Activated CD4-positive, alpha-beta T cell treated with anti-CD3 and anti-CD28 coated beads, Interleukin-2, Interleukin-6, amounts not matched to agents 100 ng/mL and 50 ng/mL, durations not matched to agents 16 hours and 8 hours (primary cell): ENCODE results near the gene LRRC31.

Experiments used
- DNase-seq: peaks from one replicate; pipeline ENCODE4 v3.0.0-alpha.2; 2020

LRRC31 gene

GRCh38 chr3:169869484-169870220 lies at the start of gene LRRC31:
LRRC31 (minus strand) TSS chr3:169869935; CDS start chr3:169869807, 128 bp downstream.
- DNase-seq: no peak

GRCh38 chr3:169914321-169914720 lies 44.6 kb upstream of the LRRC31 start:
- no peak for DNase-seq

- no peak for DNase-seq
These were observed 43.6 kb upstream of the LRRC31 start for GRCh38 chr3:169913323-169913722.

GRCh38 chr3:169911272-169911671 lies 41.5 kb upstream of the LRRC31 start, which contains the start of gene SAMD7:
SAMD7 (plus strand) TSS chr3:169911572; CDS start chr3:169919499, 7,927 bp downstream.
- DNase-seq: no peak

- no peak for DNase-seq
These were observed 38.2 kb upstream of the LRRC31 start for GRCh38 chr3:169907944-169908343.

- no peak for DNase-seq
These were observed 37.7 kb upstream of the LRRC31 start for GRCh38 chr3:169907476-169907875.

DNA sequence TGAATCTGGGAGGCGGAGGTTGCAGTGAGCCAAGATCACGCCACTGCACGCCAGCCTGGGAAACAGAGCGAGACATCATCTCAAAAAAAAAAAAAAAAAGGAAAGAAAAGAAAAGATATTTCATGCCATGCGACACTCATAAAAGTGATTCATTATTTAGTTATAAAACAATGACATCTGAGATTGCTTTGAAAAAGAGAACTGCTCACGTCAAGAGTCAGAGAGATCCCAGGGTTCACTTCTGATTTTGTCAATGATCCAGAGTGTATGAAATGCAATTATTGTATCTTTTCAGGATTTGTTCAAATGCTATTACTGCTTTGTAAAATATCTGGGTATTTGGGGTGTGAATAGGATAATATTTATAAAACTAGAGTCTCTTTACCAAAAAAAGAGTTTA lies 35.7 kb upstream of the LRRC31 start:
- DNase-seq: no peak

- DNase-seq: no peak
These were observed 31.7 kb upstream of the LRRC31 start for GRCh38 chr3:169901453-169901852.

DNA sequence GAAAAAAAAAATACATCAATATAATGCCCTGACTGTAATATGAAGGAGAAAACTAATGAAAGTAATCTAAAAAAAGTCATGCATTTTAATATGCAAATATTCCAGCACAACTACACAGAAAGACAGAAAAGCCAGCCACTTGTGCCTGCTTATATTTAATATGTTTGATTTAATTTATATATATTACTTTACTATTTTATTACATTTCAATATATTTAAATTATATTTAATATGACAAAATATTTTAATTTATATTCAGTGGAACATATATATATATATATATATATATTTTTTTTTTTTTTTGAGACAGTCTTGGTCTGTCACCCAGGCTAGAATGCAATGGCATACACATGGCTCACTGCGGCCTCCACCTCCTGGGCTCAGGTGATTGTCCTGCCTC lies 27.5 kb upstream of the LRRC31 start:
- DNase-seq: no peak

- no peak for DNase-seq
These were observed 25.3 kb upstream of the LRRC31 start for GRCh38 chr3:169895072-169895471.

- no peak for DNase-seq
These were observed 24.4 kb upstream of the LRRC31 start for GRCh38 chr3:169894110-169894509.

DNA sequence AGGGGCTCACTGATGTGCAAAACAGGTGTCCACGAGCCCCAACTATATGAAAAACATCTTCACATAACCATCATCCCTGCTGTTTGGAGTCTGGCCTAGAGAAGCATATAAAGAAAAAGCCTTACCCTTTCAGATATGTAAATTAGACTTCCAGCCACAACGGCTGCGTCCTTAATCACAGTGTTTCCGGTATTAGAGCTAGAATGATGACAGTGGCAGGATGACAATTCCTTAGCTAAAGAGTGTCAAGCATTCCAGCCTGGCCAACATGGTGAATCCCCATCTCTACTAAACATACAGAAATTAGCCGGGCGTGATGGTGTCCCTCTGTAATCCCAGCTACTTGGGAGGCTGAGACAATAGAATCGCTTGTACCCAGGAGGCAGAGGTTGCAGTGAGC lies 22.2 kb upstream of the LRRC31 start:
- DNase-seq: no peak

- no peak for DNase-seq
These were observed 16.9 kb upstream of the LRRC31 start for GRCh38 chr3:169886671-169887070.

- DNase-seq: no peak
These were observed 11.0 kb upstream of the LRRC31 start for GRCh38 chr3:169880576-169881250.

DNA sequence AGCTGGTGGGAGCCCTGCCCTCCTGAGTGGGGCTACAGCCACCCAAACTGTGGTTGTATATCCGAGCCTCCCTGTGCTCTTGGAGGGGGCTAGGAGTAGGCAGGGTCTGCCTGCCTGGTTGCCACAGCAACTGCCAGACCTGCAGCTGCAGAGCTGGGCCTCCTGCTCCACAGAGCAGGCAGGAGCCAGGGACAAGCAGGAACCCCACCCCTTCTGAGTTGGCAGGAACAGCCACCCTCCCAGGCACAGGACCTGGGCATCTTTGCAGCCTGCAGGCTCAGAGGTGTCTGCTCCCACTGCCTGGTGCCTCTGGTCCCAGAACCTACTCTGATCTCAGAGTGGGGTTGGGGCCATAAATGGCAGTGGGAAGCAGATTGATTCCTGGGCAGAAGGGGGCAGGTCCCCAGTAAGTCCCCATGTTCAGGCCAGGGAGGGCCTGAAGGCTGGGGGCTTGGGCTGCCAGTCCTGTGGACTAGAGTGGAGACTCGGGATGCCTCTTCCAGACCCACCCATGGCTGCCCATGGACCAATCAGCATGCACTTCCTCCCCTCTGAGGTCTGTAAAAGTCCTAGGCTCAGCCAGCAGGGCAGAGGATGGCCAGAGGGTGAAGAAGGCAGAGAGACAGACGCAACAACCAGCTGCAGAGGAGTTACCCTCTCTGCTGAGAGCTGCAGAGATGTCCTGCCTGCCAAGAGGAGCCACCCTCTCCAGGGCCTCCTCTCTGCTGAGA lies 10.3 kb upstream of the LRRC31 start:
- DNase-seq: no peak

DNA sequence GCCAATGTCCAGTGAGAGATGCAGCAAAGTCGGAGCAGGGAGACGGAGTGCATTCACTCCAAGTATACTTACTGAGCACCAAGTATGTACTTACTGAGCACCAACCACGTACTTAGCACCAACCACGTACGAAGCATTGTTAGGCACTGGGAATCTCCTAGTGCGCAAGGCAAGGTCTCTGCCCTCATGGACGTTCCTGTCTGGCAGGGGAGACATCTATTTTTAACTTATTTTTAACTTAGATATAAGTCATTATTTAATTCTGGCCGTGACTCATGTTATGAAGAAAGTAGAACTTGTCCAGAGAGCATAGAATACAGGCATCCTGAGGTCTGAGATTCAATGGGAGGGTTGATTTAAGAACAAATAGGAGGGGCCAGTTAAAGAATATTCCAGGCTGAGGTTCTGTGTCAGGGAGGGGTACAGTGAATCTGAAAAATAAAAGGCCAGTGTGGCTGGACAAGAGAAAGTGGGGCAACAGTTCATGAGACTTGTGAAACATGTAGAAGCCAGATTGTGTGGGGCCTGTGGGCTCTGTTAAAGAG lies 9.3 kb upstream of the LRRC31 start:
- no peak for DNase-seq

- no peak for DNase-seq
These were observed 1.6 kb upstream of the LRRC31 start for GRCh38 chr3:169871129-169871886.

DNA sequence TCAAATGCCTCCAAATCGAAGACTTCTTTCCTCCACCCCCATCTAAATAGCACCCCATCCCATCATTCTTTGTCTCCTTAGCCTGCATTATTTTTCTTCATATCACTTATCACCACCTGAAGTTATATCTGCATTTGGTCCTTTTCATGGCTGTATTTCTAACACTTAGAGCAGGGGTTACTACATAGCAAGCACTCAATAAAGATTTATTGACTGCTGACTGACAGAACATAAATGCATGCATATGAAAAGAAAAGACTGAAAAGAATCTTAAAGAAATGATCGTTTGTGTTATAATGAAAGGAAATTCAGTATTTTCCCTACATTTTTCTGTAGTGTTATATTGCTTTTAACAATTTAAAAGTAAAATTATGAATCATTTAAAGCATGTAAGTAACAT lies 1.4 kb downstream of the LRRC31 start:
- DNase-seq: no peak

- no peak for DNase-seq
These were observed 2.0 kb downstream of the LRRC31 start for GRCh38 chr3:169867584-169868210.

GRCh38 chr3:169865176-169865767 lies 4.5 kb downstream of the LRRC31 start:
- DNase-seq: no peak

GRCh38 chr3:169864270-169864669 lies 5.5 kb downstream of the LRRC31 start:
- no peak for DNase-seq

DNA sequence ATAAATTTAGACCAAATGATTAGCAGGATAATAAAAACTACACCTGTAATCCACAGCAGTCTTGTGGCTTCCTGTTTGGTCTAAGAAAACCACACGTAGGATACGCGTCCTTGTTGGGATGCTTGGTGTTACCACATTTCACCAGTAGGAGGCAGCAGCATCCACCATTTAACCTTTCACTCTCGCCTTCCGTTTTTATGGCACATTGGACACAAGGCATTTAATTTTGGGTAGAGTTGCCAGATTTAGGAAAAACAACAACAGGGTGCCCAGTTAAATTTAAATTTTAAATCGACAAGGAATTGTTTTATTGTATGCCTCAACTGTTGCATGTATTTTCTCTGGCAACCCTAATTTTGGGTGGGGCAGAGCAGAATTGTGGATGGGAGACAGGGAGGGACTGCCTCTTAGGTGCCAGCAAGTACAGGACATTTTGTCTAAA lies 6.3 kb downstream of the LRRC31 start:
- peak; percentile 75 for DNase-seq
